HG03575 (cell line): ENCODE data around the gene DHX29.

ENCODE experiments used
- ATAC-seq: cut with Tn5 transposase; IDR thresholded peaks from one replicate; pipeline ENCODE4 v1.9.1; 2021; ENCODE audit not compliant: unreplicated experiment, insufficient number of reproducible peaks, low FRiP score; ENCODE audit errors: extremely low read depth

Gene DHX29

GRCh38 chr5:55316837-55317236 lies 9.3 kb upstream of the DHX29 start:
- no peak for ATAC-seq

GRCh38 chr5:55316289-55316688 lies 8.8 kb upstream of the DHX29 start:
- no peak for ATAC-seq

GRCh38 chr5:55313870-55314617 lies 6.5 kb upstream of the DHX29 start:
- ATAC-seq: no peak

- no peak for ATAC-seq
These were observed 851 bp upstream of the DHX29 start for GRCh38 chr5:55308254-55308836.

GRCh38 chr5:55306641-55307382 lies 682 bp downstream of the DHX29 start:
- ATAC-seq: no peak

GRCh38 chr5:55305345-55305744 lies 2.1 kb downstream of the DHX29 start:
- no peak for ATAC-seq

- ATAC-seq: no peak
These were observed 2.9 kb downstream of the DHX29 start for GRCh38 chr5:55304584-55304983.

GRCh38 chr5:55303238-55303690 lies 4.2 kb downstream of the DHX29 start:
- no peak for ATAC-seq

GRCh38 chr5:55300890-55301289 lies 6.6 kb downstream of the DHX29 start:
- ATAC-seq: no peak

- no peak for ATAC-seq
These were observed 12.6 kb downstream of the DHX29 start for GRCh38 chr5:55294935-55295334.

- ATAC-seq: no peak
These were observed 16.5 kb downstream of the DHX29 start for GRCh38 chr5:55290991-55291390.

- ATAC-seq: no peak
These were observed 17.7 kb downstream of the DHX29 start for GRCh38 chr5:55289808-55290207.

- ATAC-seq: no peak
These were observed 21.0 kb downstream of the DHX29 start for GRCh38 chr5:55286411-55286933.

- ATAC-seq: no peak
These were observed 28.7 kb downstream of the DHX29 start for GRCh38 chr5:55278778-55279177.

GRCh38 chr5:55276771-55277170 lies 30.7 kb downstream of the DHX29 start:
- no peak for ATAC-seq

GRCh38 chr5:55258339-55258738 lies 49.2 kb downstream of the DHX29 start:
- ATAC-seq: no peak

- ATAC-seq: no peak
These were observed 52.7 kb downstream of the DHX29 start for GRCh38 chr5:55254802-55255201.

GRCh38 chr5:55250064-55250463 lies 57.4 kb downstream of the DHX29 start:
- no peak for ATAC-seq

GRCh38 chr5:55241746-55242145 lies 65.7 kb downstream of the DHX29 start:
- ATAC-seq: no peak

GRCh38 chr5:55236800-55237199 lies 70.7 kb downstream of the DHX29 start:
- ATAC-seq: no peak
